ENCODE results near the gene CACNA1F.

The CACNA1F gene

DNA sequence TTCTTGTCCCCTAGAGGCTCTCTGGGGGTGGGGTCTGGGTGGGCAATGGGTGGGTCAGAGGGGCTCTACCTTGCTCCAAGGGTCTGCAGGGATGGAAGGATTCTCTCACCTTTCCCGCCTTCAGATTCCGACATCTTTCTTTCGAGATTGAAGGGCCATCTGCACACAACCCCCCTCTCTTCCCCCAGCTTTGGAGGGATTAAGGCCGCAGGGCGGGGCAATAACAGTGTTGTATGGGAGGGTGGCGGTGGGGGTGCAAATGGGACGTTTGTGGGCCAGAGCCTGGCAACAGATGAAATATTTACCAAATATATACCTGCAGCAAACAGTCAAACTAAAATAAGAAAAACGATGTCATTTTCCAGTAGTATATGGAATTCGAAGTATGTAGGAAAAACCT is at the start of gene CACNA1F:
CACNA1F (minus strand) TSS at position 165 of the 400 bp plus-strand sequence; CDS start at position 134, 31 bp downstream.
- no peak for DNase-seq (ENCODE audit: low spot score)

GRCh38 chrX:49282647-49283011 is 49.5 kb upstream of the CACNA1F start:
- DNase-seq (ENCODE audit: low spot score), result no peak

- no peak for DNase-seq (ENCODE audit: low spot score)
Measured at GRCh38 chrX:49278081-49278480, 44.9 kb upstream of the CACNA1F start.

GRCh38 chrX:49277535-49277830 is 44.3 kb upstream of the CACNA1F start:
- no peak for DNase-seq (ENCODE audit: low spot score)

- no peak for DNase-seq (ENCODE audit: low spot score)
Measured at GRCh38 chrX:49276671-49277534, 43.8 kb upstream of the CACNA1F start.

DNA sequence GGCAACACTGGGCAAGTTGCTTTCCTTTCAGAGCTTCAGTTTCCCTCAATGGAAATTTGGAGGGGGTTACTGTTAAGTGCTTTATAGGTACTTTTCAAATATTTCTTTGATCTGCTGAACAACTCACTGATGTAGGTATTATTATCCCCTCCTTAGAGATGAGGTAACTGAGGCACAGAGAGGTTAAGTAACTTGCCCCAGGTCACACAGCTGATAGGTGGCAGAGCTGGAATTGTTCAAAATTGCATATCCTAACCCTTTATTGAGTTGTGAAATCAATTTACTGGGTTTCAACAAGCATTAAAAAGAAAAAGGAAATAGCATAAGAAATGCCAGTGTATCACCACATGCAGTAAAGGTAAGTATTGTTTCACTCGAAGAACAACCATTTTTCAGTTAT is 43.1 kb upstream of the CACNA1F start:
- no peak for DNase-seq (ENCODE audit: low spot score)

DNA sequence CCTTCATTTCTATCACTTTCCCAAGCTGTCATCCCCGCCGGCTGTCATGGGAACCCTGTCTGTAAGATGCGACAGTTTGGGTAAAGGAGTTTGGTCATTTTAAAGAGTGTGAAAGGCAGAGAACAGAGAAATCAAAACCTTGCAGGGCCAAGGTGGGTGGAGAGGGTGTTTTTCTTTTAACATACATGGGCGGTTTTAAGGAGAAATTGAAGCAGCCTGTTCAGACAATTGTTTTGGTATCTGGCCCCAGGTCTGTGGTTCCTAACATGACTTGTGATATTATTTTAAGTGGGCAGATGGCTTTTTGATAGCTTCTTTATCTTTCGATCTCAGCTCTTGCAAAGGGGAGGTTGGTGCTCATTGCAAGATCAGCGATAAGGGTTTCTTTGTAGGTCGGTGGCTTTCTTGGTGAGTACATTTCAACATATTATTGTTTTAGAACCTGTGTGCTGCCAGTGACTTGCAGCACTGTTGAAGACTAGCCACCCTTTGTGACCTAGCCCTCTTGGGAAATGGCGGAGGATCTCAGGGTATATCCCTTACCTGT is 40.1 kb upstream of the CACNA1F start:
- DNase-seq (ENCODE audit: low spot score), result no peak

- no peak for DNase-seq (ENCODE audit: low spot score)
Measured at GRCh38 chrX:49272421-49272820, 39.3 kb upstream of the CACNA1F start.

DNA sequence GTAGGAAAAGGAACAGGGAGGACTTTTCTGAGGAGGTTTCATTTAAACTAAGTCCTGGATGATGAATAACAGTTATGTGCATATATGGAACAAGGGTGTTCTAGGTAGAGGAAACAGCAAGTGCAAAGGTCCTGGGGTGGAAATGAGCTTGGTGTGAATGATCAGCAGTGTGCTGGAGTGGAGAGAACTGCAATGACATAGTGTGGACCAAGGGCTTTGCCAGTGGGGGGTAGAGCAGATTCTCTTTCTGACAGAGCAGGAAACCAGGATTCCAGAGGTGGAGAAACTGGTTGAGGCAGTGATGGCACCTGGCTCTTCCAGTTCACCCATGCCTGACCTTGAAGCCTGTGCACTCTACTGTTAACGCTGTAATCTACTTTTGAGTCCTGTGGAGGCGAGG is 38.2 kb upstream of the CACNA1F start:
- DNase-seq (ENCODE audit: low spot score), result no peak

- no peak for DNase-seq (ENCODE audit: low spot score)
Measured at GRCh38 chrX:49270249-49270921, 37.2 kb upstream of the CACNA1F start.

GRCh38 chrX:49269767-49270248 is 36.7 kb upstream of the CACNA1F start, which contains the start of gene PPP1R3F:
PPP1R3F (plus strand) TSS chrX:49269793; CDS start chrX:49269870, 77 bp downstream.
- DNase-seq (ENCODE audit: low spot score), result no peak

- DNase-seq (ENCODE audit: low spot score), result peak; percentile 97
Measured at GRCh38 chrX:49269010-49269766, 36.0 kb upstream of the CACNA1F start.

DNA sequence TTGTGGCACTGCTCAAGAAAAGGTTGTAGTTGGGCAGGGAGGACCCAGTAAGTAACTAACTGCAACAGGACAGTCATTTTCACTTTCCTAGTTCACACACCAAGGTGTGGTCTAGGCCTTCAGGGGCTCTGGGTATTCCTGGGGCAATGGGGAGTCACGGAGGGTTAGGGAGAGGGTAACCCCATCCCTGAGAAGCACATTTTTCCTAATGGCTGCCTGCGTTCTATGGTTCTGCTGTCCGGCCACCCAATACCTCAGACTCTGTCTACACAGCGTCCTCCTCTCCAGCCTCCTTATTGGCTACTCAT is 35.5 kb upstream of the CACNA1F start:
- no peak for DNase-seq (ENCODE audit: low spot score)

DNA sequence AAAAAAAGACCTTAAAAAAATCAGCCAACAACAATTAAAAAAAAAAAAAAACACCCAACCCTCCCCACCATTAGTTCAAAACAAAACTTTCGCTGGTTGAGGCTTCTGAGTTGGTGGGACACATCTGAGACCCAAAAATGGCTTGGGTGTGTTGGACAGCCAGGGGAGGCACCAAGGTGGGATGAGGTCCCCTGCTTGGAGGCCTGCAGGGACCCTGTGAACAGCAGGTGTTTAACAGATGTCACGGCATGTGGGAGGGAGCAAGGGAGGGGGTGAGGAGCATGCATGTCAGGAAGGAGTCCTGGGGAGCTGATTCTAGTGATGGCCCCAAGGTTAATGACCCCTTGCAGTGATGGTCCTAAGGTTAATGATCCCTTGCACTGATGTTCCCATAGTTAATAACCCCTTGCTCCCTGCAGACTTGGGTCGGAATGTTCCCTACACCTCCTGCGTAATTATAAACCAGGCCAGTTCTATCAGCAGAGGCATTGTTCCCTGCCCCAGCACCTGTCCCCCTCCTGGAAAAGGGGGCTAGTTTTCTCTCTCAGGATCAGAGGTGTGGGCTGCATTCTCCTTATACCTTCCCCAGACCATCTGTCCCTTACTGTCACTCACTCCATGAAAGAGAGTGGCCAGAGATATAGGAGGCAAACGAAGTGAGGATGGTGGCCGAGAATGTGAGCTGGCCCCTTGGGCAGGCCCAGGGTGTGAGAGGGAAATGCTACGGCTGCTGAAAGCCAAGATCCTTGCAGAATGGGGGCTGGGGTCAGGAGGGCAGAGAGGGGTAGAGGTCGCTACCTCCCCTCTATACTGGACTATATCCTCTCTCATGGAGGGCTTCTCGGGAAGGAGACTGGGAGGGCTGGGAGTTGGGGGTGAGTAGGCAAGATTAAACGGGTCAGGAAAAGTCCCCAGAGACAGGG is 33.6 kb upstream of the CACNA1F start:
- no peak for DNase-seq (ENCODE audit: low spot score)

- no peak for DNase-seq (ENCODE audit: low spot score)
Measured at GRCh38 chrX:49264460-49264859, 31.3 kb upstream of the CACNA1F start, which contains the start of gene FOXP3. FOXP3 (minus strand) TSS chrX:49264710; CDS start chrX:49258505, 6,205 bp downstream.

- DNase-seq (ENCODE audit: low spot score), result no peak
Measured at GRCh38 chrX:49263631-49264030, 30.5 kb upstream of the CACNA1F start.

GRCh38 chrX:49262603-49263002 is 29.5 kb upstream of the CACNA1F start:
- DNase-seq (ENCODE audit: low spot score), result no peak

DNA sequence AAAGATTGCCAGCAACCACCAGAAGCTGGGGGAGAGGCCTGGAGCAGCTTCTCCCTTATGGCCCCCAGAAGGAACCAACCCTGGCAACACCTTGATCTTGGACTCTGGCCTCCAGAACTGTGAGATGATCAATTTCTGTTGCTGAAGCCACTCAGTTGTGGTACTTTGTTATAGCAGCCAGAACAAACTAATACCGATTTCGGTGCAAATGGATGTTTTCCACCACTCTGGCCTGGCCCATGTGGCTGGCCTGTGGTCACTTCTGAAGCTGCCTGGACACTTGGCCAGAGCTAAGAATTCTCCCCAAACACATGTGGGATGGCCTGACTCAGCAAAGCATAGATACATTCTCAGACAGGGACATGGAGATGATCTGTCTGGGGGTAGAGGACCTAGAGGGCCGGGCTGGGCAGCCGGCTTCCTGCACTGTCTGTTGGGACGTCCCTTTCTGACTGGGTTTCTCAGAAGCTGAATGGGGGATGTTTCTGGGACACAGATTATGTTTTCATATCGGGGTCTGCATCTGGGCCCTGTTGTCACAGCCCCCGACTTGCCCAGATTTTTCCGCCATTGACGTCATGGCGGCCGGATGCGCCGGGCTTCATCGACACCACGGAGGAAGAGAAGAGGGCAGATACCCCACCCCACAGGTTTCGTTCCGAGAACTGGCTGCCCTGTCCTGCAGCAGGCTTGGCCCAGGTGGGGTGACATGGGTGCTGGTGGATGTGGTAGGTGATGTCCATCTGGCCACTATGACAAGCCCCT is 27.3 kb upstream of the CACNA1F start:
- no peak for DNase-seq (ENCODE audit: low spot score)

DNA sequence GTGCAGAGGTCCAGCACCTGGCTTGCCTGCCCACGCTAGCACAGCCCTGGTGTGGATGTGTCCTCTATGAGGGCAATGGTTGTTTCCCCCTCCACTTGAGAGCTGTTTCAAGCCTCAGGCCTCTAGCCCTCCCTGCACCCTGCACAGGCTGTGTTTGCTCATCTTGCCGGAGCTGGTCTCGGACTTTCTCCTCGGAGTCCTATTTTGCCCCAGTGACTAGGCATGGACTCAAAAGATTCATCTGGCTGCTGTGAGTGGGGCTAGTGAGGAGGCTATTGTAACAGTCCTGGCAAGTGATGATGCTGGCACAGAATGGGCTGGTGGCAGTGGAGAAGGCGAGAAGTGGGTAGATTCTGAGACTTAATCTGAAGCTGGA is 25.6 kb upstream of the CACNA1F start:
- no peak for DNase-seq (ENCODE audit: low spot score)
